GM18499 (cell line): ENCODE results near the gene PEF1.
"Not testable (repeated sequence)": the region's sequence is repeated elsewhere in the genome, so short reads cannot be mapped to it uniquely, and the experiment has no call there.

Source experiments
- ATAC-seq: cut with Tn5 transposase; IDR thresholded peaks from one replicate; pipeline ENCODE4 v1.9.1; 2021; ENCODE audit warnings: moderate number of reproducible peaks; ENCODE audit not compliant: insufficient read depth, unreplicated experiment

PEF1 gene

DNA sequence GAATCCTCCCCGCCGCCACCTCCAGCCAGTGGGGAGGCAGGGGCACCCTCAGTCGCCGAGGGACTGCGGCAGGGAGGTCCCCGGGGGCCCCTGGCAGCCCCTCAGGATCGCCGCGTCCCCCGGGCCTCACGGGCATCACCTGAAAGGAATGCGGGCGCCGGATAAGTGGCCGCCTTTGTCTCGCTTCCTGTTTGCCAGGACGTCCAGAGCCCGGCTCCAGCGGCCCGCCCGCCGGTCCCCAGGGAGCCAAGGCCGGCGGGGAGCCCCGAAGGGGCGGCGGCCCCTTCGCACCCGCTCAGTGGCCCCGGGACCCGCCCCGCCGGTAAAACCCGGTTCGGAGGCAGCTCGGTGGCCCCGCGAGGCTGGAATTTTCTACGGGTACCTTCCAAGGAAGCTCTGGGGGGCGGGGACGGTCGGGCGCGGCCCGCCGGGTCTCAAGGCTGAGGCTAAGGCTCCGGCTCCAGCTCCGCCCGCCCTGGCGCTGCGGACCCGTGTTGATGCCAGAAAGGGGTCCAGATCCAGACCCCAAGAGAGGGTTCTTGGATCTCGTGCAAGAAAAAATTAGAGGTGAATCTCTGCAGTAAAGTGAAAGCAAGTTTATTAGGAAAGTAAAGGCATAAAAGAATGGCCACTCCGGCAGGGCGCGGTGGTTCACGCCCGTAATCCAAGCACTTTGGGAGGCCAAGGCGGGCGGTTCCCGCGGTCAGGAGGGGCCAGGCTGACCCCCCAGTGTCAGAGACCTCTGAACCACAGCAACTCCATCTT is 55.7 kb downstream of the PEF1 start:
- no peak for ATAC-seq

DNA sequence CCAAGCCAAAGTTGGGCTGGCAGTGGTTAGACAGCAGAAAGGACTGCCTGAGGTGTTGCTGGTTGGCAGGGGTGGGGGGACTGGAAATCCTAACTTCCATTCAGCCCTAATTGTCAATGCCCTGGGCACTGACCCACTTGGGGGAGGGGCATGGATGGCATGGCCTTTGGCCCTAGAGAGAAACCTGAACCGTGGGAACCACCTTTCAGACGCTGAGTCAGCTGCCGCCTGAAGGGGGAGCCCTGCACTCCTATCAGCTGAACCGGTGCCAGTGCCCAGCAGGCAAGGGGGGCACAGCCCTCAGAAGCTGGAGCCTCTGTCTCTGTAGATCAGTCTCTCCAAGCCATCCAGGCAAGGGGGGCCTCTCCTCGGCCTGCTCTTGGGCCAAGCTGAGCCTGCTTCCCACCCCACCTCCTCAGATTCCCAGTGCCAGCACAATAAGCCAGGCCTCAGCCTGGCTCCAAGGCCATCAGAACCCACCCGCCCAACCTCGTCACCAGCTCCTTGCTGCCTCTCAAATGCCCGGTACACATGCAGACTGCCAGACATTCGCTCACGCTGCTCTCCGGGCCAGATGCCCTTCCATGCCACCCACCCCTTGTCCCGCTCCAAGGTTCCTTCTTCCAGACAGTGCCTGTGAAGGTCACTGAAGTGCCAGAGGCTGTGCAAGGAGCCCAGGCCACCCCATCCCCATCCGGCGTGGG is 56.8 kb downstream of the PEF1 start:
- ATAC-seq, result no peak

- not testable (repeated sequence) for ATAC-seq
These were observed 57.4 kb downstream of the PEF1 start for GRCh38 chr1:31587328-31587699.

DNA sequence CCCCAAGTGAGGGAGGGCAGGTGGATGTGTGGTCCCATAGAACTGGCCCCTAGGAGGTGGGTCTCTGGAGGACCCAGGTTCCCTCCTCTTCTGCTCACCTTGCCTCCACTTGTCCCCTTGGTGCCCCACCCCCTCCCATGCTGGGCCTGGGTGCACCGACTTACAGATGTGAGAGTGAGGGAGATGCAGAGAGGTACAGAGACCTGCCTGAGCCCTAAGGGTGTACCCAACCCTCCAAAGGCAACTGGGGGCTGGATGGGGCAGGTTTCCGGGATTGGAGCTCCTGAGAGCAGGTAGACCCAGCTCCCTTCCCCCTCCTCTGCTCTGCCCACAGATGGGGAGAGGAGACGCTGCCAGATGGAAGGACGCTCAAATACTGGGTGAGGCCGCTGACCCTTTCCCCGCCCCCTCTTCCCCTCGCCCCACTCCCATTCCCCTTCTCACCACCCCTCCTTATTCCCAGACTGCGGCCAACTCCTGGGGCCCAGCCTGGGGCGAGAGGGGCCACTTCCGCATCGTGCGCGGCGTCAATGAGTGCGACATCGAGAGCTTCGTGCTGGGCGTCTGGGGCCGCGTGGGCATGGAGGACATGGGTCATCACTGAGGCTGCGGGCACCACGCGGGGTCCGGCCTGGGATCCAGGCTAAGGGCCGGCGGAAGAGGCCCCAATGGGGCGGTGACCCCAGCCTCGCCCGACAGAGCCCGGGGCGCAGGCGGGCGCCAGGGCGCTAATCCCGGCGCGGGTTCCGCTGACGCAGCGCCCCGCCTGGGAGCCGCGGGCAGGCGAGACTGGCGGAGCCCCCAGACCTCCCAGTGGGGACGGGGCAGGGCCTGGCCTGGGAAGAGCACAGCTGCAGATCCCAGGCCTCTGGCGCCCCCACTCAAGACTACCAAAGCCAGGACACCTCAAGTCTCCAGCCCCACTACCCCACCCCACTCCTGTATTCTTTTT is 58.0 kb downstream of the PEF1 start:
- no peak for ATAC-seq

DNA sequence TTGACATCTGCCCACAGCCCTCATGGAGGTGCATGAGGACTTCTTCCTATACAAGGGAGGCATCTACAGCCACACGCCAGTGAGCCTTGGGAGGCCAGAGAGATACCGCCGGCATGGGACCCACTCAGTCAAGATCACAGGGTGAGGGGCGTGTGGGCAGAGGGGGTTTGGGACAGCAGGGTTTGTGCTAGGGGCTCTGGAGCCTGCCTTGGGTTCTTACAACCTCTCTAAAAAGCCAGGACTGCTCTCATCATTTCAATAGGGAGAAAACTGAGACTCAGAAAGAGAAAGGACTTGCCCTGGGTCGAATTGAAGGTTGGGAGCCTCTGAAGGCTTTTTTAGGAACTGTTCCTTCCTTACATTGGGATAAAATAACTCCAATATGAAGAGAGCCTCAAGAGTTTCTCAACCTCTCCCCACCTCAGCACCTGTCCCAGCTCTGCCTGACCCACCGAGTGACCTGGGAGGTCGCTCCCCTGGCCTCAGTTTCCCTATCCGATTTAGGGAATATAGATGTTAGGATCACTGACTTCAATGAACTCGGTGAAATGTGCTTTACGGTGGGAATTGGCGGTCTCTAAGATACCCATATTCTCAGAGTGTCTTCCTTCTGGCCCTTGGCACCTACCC is 58.8 kb downstream of the PEF1 start:
- no peak for ATAC-seq

- ATAC-seq, result no peak
These were observed 59.6 kb downstream of the PEF1 start for GRCh38 chr1:31584869-31585735.

DNA sequence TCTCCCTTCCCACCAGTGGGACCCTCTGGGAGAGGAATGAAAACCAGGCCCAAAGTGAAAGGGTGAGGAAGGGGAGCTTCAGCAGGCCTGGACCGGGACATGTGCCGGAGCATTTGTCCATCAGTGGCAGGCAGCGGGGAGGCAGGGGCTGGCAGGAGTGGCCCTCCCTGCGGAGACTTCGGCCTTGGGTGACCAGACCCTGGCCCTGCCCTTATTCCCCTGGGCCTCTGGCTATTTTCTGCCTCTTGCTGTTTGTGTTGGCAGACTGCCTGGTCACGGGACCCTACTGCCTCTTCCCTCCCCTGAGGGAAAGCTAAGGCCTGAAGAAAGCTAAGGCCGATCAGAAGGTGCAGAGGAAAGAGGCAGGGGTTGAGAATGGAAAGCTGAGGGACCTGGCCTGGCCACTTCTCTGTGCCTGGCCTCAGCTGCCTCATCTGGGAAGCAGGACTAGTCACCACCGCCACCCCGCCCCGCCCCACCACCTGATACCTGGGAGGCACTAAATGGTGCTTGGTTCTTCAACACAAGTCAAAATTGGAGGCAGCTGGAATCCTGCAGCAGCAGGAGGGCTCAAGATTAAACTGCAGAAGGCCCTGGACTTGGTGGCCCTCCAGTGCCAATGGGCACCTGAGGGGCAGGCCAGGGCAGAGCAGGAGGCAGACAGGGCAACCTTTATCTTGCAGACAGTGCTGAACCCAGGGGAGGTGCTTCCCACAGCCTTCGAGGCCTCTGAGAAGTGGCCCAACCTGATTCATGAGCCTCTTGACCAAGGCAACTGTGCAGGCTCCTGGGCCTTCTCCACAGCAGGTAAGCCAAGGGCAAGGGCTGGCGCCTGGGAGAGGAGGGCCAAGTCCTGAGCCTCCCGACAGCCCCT is 60.4 kb downstream of the PEF1 start:
- ATAC-seq, result no peak

DNA sequence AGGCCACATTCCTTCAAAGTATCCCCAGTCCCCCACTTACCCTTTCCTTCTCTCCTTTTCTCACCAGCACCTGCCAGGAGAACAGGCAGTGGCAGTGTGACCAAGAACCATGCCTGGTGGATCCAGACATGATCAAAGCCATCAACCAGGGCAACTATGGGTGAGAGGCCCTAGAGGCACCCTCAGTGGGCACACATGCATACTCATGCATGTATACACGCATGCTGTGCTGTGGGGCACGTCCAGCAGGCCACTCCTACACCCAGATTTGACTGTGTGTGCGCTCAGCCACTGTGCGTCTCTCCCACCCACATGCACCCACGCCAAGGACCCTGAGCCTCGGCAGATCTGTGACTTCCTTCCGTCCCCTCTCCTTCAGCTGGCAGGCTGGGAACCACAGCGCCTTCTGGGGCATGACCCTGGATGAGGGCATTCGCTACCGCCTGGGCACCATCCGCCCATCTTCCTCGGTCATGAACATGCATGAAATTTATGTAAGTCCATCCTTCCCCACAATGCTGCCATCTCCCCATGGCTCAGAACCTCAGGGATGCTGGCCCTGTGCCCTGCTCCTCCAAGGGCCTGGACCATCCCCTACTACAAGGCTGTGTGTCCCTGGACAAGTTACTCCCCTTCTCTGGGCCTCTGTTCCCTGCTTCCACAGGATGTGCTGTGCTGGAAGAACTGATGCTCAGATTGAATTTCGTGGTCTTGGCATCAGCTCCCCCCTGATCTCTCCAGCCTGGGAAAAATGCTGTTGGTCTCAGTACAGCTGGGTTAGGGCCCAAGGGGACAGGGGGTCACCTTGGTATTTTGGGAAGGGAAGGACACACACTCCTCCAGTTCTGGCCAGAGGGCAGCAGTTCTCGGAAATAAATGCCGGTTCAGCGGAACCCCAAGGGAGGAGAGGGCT is 61.3 kb downstream of the PEF1 start:
- no peak for ATAC-seq

DNA sequence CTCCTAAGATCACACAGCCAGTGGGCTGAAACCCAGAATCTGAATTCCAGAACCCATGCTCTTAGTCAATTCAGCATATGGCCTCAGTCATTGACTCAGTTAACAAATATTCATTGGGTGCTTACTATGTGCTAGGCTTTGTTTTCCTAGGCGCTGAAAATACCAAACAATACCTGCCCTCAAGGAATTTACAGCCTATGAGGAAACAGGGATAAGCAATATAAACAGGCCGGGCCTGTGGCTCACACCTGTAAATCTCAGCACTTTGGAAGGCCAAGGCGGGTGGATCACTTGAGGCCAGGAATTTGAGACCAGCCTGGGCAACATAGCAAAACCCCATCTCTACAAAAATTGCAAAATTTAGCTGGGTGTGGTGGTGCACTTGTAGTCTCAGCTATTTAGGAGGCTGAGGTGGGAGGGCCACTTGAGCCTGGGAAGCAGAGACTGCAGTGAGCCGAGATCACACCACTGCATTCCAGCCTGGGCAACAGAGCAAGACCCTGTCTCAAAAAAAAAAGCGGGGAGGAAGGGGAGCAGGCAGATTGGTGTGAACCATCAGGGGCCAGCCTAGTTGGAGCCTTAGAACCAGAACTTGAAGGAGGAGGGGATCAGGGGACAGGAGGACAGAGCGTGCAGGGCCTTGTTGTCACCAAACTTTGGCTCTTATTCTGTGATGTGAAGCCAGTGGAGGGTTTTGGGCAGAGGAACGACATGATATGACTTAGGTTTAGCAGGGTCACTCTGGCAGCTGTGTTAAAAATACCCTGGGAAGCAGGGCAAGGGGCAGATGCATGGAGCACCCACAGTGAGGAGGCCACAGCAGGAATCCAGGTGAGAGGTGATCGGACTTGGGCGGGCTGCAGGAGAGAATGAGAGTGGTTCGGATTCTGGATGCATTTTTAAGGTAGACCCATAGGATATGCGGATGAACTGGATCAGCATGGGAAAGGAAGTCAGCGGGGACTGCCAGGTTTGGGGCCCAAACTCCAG is 62.6 kb downstream of the PEF1 start:
- no peak for ATAC-seq

GRCh38 chr1:31580891-31581603 is 63.6 kb downstream of the PEF1 start:
- no peak for ATAC-seq

GRCh38 chr1:31580513-31580870 is 64.2 kb downstream of the PEF1 start:
- ATAC-seq, result no peak
